Adrenal gland (tissue), 12 donors: ENCODE data around the gene ANKRD49. TPM values are rescaled to one million over a fixed set of nuclear protein-coding genes. Genes with fewer than 3 reads are reported as not detected.

Experiments used
- DNase-seq, 7 donors: peaks; one replicate each; pipeline ENCODE4 v3.0.0-alpha.2; 2019 to 2020
- H3K27ac ChIP-seq, 5 donors: fragments of 200-600 bp; sonication (generic) in 4 of 5; 1 replicate in 3 of 5; 2 replicates in 2 of 5; pipeline versions ENCODE4 v1.5.1 to v1.8.0; 2016 to 2020; ENCODE audit warnings: mild to moderate bottlenecking in 1 of 5
- H3K27me3 ChIP-seq: fragments of 200-600 bp; 2 replicates; pipeline ENCODE4 v1.8.0; 2021
- H3K36me3 ChIP-seq, 2 donors: fragments of 200-600 bp; replicated peaks in 1 of 2; 1 replicate in 1 of 2; 2 replicates in 1 of 2; pipeline versions ENCODE4 v1.5.1 to v1.8.0; 2018 to 2022
- H3K4me1 ChIP-seq, 2 donors: fragments of 200-600 bp; replicated peaks in 1 of 2; 1 replicate in 1 of 2; 2 replicates in 1 of 2; pipeline versions ENCODE4 v1.5.1 to v1.8.0; 2018 to 2021
- H3K4me3 ChIP-seq, 4 donors: fragments of 200-600 bp; sonication (generic) in 3 of 4; one replicate each; pipeline ENCODE4 v1.5.1; 2016 to 2018
- H3K9me3 ChIP-seq, 3 donors: fragments of 200-600 bp; sonication (generic) in 1 of 3; replicated peaks in 1 of 3; 1 replicate in 2 of 3; 2 replicates in 1 of 3; pipeline versions ENCODE4 v1.5.1 to v1.8.0; 2016 to 2021
- CTCF ChIP-seq, 6 experiments: fragments of 450-650 bp in 4 of 6; fragments of 200-600 bp in 2 of 6; sonication (generic) in 1 of 6; IDR thresholded peaks; 1 replicate in 5 of 6; 2 replicates in 1 of 6; pipeline versions ENCODE4 v1.5.1 to v1.8.0; 2016 to 2021; ENCODE audit warnings: antibody characterized with exemption in 6 of 6, mild to moderate bottlenecking in 2 of 6, moderate library complexity in 1 of 6
- POLR2A ChIP-seq, 2 donors: fragments of 450-650 bp; IDR thresholded peaks; one replicate each; pipeline ENCODE4 v1.6.1; 2017; ENCODE audit warnings: antibody characterized with exemption in 2 of 2, mild to moderate bottlenecking in 2 of 2, moderate library complexity in 1 of 2
- WGBS, 4 donors: extraction: QIAGEN DNeasy Blood & Tissue Kit in 2 of 4; methylation state at CpG; one replicate each; pipeline versions ENCODE4 v1.1.5 to v1.1.7; 2013 to 2017; 5-methylcytosine and 5-hydroxymethylcytosine counted together
- intact Hi-C, 2 donors: fragments of 100-400 bp; cut with DNase I; formaldehyde crosslinking; loops; one replicate each; pipeline versions ENCODE4 v1.14.1 to v1.15.0; 2022 to 2023
- polyA plus RNA-seq, 3 donors: library from polyadenylated mRNA; stranded (reverse); fragments of 200-250 nt in 2 of 3; fragments of 350-450 nt in 1 of 3; fragmentation: Illumina TruSeq in 1 of 3; extraction: RNeasy Lipid Tissue Mini Kit (QIAGEN cat#74804) in 1 of 3; gene quantifications; one replicate each; pipeline ENCODE4 v1.2.3, GENCODE V29; 2013 to 2014
- total RNA-seq, 9 donors: library from RNA; depleted of rRNA in 4 of 9; stranded (reverse); fragments of >200 nt in 4 of 9; fragments of 120-200 nt in 1 of 9; fragmentation: NEBNext Ultra II Directional in 1 of 9; extraction: Animal tissue kit (Norgen Biotek cat#: 25700) in 1 of 9; gene quantifications; one replicate each; pipeline versions ENCODE4 v1.1.0 to v1.2.4, GENCODE V29; 2013 to 2023
- donor health status: healthy with polysubstance abuse.
- donor health status: Bipolar disorder and iron deficiency.
- donor health status: DM: yes; HTN: yes; CAD: no.
- donor health status: DM: no; HTN: no; CAD: no.
- donor health status: DM: no; HTN: no; CAD: no.
- donor health status: DM: yes; HTN: yes; CAD: no.

ANKRD49 gene
- total and polyA plus RNA-seq, 12 donors, result 5.0 to 33.7 (median 12.4) TPM

GRCh38 chr11:94519478-94520084, 25.8 kb downstream of the ANKRD49 start:
- TF ChIP-seq CTCF (IDR thresholded peaks at IDR 0.05), result peak; percentile 45 to 77 (median 56)
- TF ChIP-seq POLR2A (IDR thresholded peaks at IDR 0.05), result no peak
- intact Hi-C loops, result loop anchor here (5.0 to 10.0 kb wide), 3 partner anchors 43 to 375 kb away; no protein-coding TSS in a partner anchor
- DNase-seq, result peak in 1 of 7 donors; percentile 30
- Histone ChIP-seq H3K4me3 (no peak overlapping the region), H3K9me3 (no peaks in the 10 kb centered on the region), H3K4me1 (peaks cover 0 to 4% of the 10 kb centered on the region in 2 donors), H3K36me3 (no peaks in the 10 kb centered on the region), H3K27ac (no peak overlapping the region), H3K27me3 (no peaks in the 10 kb centered on the region)
- 2 to 12% (median 7%) methylated on average over 5 of the region's 5 CpGs for WGBS, 4 donors

DNA sequence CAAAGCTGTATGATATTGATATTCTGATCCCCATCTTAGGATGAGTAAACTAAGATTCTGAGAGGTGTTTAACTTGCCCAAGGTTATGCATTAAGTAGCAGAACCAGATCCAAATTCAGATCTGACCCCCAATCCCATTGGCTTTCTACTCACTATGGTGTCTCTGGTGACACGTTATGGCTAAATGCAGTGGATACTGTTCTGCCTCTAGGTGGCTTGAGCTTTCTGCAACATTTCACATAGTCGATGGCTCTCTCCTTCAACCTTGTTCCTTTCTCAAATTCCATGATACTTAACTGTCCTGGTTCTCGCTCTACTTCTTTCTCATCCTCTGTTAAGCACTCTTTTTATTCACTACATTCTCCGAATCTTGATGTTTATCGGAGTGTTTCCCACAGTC, 27.9 kb downstream of the ANKRD49 start:
- H3K4me1 ChIP-seq, result peaks cover 0 to 4% of the 10 kb centered on the region in 2 donors
- TF ChIP-seq CTCF (IDR thresholded peaks at IDR 0.05) (peak in 4 of 6 experiments; percentile 7 to 46 (median 36)), POLR2A (IDR thresholded peaks at IDR 0.05) (no peak)
- intact Hi-C loops, result loop anchor here (5.0 to 10.0 kb wide), 3 partner anchors 41 to 373 kb away; no protein-coding TSS in a partner anchor

GRCh38 chr11:94524341-94524740, 30.6 kb downstream of the ANKRD49 start:
- H3K27me3 ChIP-seq, result no peaks in the 10 kb centered on the region
- intact Hi-C loops, result loop anchor here (5.0 to 10.0 kb wide), 3 partner anchors 38 to 370 kb away; no protein-coding TSS in a partner anchor
- no peaks in the 10 kb centered on the region for H3K9me3 ChIP-seq
- 63 to 81% (median 74%) methylated on average over 1 of the region's 1 CpG for WGBS, 4 donors
- peaks cover 0 to 4% of the 10 kb centered on the region in 2 donors for H3K4me1 ChIP-seq
- H3K36me3 ChIP-seq, result no peaks in the 10 kb centered on the region
- TF ChIP-seq CTCF (IDR thresholded peaks at IDR 0.05), result no peak
- TF ChIP-seq POLR2A (IDR thresholded peaks at IDR 0.05), result no peak
- H3K27ac ChIP-seq, result no peak overlapping the region
- no peak overlapping the region for H3K4me3 ChIP-seq
- DNase-seq, result no peak

More for the DNA sequence above, 27.9 kb downstream of the ANKRD49 start:
- Histone ChIP-seq H3K36me3 (no peaks in the 10 kb centered on the region), H3K27me3 (no peaks in the 10 kb centered on the region), H3K9me3 (no peaks in the 10 kb centered on the region), H3K27ac (no peak overlapping the region), H3K4me3 (no peak overlapping the region)
- 33 to 56% (median 43%) methylated on average over 5 of the region's 5 CpGs for WGBS, 4 donors
- DNase-seq, result no peak

GRCh38 chr11:94525546-94526324, 32.0 kb downstream of the ANKRD49 start:
- TF ChIP-seq CTCF (IDR thresholded peaks at IDR 0.05) (no peak), POLR2A (IDR thresholded peaks at IDR 0.05) (no peak)
- 42 to 48% (median 47%) methylated on average over 5 of the region's 5 CpGs for WGBS, 4 donors
- Histone ChIP-seq H3K27ac (no peak overlapping the region), H3K4me1 (no peaks in the 10 kb centered on the region), H3K4me3 (no peak overlapping the region), H3K36me3 (no peaks in the 10 kb centered on the region), H3K9me3 (no peaks in the 10 kb centered on the region), H3K27me3 (no peaks in the 10 kb centered on the region)
- peak; percentile 29 to 84 (median 78) for DNase-seq
- intact Hi-C loops, result loop anchor here (10.0 kb wide), 2 partner anchors 69 to 369 kb away; no protein-coding TSS in a partner anchor
